Measurements from ENCODE around the gene OSBP2.

The OSBP2 gene

DNA sequence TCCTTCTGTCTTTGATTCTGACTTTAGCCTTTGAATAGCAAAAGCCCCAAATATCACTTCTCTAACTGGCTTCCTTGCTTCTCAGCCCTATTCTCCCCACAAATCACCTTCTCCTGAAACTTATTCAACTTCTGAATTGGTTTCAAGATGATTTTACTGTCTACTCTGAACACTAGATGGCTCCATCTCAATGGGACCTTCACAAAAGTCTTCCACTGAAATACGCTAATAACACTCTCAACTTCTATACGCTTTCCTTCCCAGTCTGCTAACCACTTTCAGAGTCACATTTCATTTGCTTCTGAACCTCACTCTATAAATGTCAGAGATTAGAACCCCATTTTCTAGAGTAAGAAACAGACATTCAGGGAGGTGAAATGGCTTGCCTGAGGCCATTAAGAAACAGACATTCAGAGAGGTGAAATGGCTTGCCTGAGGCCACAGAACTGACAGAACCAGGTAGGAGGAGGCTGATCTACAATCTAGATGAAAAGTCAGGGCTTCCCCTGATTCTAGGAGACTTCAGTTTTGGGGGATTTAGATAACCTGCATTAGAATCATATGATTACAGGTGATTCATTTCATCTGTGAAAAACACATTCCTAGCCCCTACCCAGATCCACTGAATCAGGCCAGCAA, 253.3 kb downstream of the OSBP2 start:
- no peak for DNase-seq

DNA sequence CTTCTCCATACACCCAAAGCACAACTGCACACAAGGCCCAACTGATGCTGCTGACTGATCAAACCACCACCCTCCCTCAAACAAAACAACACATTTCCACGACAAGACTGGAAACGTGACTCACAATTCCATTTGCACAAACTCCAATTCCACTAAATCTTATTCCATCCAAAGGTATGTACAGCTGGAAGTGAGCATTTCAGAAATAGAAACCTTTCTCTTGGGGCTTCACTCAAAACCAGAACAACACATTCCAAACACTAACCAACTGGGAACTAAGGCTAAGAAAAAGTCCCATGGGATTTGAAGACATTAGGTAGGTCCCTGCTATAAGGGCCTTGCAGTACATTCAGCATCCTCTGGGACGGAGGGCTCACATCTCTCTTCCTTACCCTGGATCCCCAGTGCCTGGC, 254.3 kb downstream of the OSBP2 start:
- DNase-seq: no peak

DNA sequence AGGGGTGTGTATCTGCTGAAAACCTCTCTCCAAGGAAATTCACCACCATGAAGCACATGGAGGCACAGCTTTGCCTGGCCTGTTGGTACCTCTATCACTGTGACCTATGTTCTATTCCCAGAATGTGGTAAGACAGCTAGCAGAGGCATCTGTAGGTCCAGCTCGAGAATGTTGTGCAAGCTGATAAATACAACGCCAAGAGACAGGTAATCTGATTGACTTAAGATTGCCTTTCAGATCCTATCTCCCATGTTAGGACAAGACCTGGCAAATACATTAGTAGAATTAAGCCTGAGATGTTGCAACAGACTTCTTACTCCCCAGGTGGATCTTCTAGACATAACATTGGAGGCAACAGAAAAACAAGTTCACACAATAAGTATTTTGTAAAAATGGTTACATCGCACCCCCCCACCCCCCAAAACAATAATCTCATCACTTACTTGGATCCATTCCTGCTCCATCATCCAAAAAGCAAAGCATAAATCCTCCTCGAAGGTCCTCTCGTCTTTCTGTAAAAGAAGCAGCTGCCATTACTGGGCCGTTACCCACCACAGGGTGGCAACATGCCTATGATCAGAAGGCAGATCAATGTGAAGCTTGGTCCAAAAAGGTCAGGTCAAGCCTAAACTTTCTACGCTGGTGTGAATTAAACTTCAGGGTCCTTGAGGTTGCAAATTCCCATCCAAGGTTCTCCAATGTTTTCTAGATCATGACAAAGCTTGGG, 255.4 kb downstream of the OSBP2 start:
- DNase-seq: no peak

DNA sequence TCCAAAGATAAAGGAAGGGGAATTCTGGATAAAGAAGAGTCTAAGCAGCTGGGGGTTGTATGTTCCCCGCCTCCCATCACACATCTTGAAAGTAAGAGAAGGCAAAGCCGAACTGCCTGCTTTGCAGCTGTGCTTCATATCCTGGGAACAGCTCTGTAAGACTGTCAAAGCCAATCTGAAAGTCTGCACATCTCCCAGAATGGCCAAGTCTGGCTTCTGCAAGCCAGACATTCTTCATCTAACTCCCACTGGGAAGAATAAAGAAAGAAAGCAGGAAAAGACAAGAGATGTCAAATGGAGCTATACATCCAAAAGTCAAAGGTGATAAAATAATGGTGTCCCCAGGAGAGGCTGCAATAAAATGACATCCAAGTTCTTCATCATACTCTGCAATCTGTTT, 258.5 kb downstream of the OSBP2 start:
- no peak for DNase-seq

DNA sequence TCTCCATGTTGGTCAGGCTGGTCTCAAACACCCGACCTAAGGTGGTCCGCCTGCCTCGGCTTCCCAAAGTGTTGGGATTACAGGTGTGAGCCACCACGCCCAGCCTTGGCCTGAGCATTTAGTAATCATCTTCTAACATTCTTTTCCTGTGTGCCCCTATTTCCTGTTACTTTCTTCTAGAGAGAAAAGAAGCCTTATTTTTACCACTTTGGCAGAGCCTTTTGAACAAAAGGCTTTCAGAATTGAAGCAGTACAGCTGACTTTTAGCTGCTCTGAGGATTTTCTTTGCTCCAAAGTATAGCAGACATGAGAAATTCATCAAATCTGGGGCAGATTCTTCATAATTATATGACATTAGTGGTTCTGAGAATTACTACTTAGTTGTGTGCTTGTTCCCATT, 260.5 kb downstream of the OSBP2 start:
- no peak for DNase-seq
